Activated CD8-positive, alpha-beta memory T cell treated with anti-CD3 and anti-CD28 coated beads for 36 hours (primary cell): ENCODE measurements around the gene PERCC1. TPM values are rescaled to one million over a fixed set of nuclear protein-coding genes. Genes with fewer than 3 reads are reported as not detected.

Source experiments
- CTCF ChIA-PET: fragments of 350-600 bp; sonication (Branson Sonifier 250); formaldehyde crosslinking; loops from one replicate; lab custom pipeline; 2021; ENCODE audit warnings: antibody characterized with exemption; lab: Charles Lee
- POLR2A ChIA-PET: fragments of 350-600 bp; sonication (Branson Sonifier 250); formaldehyde crosslinking; loops from one replicate; lab custom pipeline; 2021; ENCODE audit warnings: antibody characterized with exemption; lab: Charles Lee
- total RNA-seq, 2 experiments: library from RNA; stranded (reverse); gene quantifications; one replicate each; pipeline ENCODE4 v1.2.3, GENCODE V29; 2021

The PERCC1 gene
- under 1 TPM; 0.34 to 0.70 TPM for total RNA-seq

DNA sequence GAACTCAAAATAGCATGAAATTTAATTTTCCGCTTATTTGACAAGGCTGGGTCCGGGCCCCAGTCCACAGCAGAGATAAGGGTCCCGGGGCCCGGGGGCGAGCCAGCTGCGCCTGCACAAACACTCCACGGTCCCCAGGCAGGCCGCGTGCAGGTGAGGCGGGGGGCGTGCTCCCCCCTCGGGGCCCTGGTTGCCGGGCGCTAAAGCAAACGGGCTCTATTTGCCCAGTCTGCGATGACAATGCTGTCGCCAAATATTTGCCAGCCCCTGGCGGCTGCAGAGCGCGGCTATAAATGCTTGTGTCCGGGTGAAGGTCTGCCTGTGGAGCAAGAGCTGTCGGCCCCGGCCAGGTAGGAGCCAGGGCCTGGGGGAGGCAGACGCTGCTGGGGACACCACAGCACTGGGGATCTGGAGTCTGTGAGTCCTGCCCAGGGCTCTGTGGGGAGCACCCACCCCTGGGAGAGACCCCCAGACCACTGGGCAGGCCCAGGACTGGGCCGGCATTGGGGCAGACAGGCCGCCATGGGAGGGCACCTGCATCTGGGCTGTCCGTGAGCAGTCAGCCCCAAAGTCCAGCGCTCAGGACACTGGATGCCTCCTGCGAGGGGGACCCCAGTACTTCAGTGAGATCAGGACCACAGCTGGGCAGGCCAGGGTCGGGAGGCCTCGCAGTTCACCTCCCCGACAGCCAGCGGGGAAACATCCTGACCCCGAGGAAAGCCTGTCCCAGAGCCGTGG lies at the start of gene PERCC1:
Gene PERCC1 (plus strand): TSS at position 320 of the 738 bp plus-strand sequence. CDS start 1,516 bp downstream, outside the sequence.
- ChIA-PET CTCF (interaction anchor here (0.5 kb wide), 1 partner anchor 42 kb away, joined by 3 read pairs; no protein-coding TSS in a partner anchor), POLR2A (no interaction called here)

DNA sequence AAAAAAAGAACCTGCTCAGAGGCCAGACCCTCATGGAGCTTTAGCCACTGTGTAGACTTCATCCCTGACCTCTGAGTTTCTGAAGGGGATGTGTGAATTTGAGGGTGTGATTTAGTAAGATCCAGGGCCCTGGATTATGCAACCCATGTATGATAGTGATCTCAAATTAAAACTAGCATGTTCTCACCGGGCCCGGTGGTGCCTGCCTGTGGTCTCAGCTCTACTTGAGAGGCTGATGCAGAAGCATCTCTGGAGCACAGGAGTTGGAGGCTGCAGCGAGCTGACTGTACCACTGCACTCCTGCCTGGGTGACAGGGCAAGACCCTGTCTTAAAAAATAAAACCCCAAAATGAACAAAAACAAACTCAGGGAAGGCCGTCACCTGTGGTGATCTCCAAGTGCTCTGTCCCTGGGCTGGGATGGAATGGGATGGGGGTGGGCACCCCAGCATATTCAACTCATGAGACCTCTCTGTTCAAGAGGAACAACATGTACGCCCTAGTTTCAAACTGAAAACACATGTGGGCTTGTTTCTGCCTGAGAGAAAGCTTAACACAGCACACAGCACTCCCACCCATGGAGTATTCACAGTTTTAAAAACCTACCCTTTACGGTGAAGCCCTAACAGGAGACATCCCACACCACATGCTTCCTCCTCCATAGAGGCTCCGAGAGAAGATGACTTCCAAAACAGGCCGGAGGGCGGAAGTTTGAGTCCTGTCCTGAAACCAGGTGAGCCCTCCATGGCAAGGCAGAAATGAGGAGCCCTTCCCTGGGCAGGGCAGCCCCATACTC lies 49.1 kb upstream of the PERCC1 start:
- ChIA-PET CTCF (interaction anchor here (5.7 kb wide), 1 partner anchor 18 kb away, joined by 25 read pairs; no protein-coding TSS in a partner anchor), POLR2A (interaction anchor here (0.6 kb wide), 1 partner anchor 39 kb away, joined by 13 read pairs; no protein-coding TSS in a partner anchor)

DNA sequence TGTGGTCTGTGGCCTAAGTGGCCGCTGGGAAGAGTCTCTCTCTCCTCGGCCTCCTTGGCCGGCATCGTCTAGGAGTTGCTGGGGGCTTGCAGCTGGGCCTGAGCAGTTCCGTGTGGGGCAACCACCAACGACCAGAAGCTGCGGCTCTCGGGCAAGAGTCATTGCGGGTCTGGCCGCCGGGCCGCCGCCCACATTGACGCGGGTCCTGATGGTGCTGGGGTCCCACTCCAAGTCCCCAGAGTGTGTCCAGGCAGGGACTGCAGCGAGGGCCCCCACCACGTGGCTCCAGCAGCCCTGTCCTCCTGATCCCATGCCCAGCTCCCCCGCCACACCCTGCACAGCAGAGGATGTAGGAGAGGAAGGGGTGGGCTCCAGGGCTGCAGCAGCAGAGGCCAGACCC lies 47.3 kb upstream of the PERCC1 start:
- ChIA-PET POLR2A (no interaction called here), CTCF (no interaction called here)

DNA sequence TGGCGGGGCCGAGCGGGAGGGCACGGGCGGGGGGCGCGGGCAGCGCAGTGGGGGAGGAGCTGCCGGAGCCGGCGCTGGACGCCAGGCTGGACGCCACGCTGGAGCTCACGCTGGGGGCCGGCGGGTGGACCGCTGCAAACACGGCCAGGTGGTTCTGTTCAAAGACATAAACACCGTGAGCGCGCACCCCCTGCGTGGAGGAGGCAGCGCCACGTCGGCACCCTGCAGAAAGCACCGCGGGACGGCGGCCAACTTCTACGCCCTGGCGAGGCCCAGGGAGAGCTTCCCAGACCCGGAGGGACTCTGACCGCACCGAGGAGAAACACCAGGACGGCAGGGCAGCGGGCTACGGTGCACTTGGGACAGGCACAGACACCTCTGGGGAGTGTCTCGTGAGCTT lies 45.6 kb upstream of the PERCC1 start:
- CTCF ChIA-PET, result no interaction called here
- POLR2A ChIA-PET, result no interaction called here

DNA sequence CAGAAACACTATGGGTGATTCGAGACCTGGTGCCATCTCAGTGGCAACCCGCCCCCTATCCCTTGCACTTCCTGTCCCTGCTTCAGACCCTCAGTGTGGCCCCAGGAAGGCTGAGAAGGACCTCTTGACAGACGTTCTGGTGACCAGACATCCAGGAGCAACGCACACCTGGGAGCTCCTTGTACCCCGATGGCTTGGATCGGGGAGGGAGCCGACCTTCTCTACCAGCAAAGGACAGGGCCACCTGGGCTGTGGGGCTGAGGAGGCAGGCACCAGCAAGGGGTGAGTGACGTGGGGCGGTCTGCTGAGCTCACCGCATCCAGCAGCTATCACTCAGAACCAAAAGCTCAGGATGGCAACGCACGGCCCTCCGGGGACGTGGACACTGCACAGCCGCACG lies 43.5 kb upstream of the PERCC1 start:
- CTCF ChIA-PET, result no interaction called here
- POLR2A ChIA-PET, result no interaction called here

DNA sequence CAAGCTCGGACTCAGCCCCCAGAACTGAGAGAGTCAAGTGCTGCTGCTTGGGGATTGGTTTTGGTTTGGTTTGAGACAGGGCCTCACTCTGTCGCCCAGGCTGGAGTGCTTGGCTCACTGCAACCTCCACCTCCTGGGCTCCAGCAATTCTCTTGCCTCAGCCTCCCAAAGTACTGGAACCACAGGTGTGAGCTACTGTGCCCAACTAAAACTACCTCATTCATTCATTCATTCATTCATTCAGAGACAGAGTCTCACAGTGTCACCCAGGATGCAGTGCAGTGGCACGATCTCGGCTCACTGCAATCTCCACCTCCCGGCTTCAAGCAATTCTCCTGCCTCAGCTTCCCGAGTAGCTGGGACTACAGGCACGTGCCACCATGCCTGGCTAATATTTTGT lies 41.1 kb upstream of the PERCC1 start:
- ChIA-PET POLR2A (no interaction called here), CTCF (interaction anchor here (1.0 kb wide), 1 partner anchor 539 kb away, joined by 3 read pairs; no protein-coding TSS in a partner anchor)

DNA sequence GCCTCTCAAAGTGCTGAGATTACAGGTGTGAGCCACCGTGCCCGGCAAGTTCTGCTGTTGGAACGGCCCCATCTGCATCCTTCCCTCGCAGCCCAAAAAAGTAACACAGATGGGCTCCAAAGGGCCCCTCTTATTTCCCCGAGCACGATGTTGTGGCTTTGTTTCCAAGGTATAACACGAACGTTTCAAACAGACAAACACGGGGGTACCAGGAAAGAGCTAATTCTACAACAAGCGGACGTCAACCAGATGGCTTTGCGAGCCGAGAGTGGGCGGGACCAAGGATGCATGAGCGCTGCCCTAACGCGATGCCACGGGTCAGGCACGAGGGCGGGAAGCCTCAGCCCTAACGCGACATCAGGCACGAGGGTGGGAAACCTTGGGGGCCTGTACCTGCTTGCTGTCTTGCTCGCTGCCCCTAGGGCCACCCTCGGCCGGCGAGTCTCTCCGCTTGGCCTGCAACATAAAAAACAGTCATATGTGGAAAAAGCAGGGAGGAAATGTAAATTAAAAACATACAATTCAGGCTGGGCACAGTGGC lies 40.6 kb upstream of the PERCC1 start:
- CTCF ChIA-PET, result no interaction called here
- POLR2A ChIA-PET, result no interaction called here

DNA sequence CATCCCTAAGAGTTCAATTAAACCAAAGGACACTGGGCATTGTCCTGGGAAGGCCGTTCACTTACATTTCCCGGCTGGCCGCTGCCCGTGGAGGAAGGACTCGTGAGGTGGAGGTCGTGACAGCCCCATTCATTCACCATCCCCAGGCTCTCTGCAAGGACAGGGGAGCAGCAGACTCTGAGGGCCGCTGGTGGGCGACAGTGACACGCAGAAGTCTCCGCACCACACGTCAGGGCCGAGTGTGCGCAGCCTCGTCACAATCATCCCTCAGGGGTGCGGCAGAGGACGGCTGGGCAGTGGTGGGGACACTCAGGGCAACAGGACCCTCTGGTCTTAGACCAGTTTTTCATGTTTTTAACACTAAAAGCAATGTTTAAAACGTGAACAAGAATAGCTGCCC lies 38.1 kb upstream of the PERCC1 start:
- ChIA-PET CTCF (interaction anchor here (0.6 kb wide), 1 partner anchor 124 kb away, joined by 3 read pairs; no protein-coding TSS in a partner anchor), POLR2A (no interaction called here)

DNA sequence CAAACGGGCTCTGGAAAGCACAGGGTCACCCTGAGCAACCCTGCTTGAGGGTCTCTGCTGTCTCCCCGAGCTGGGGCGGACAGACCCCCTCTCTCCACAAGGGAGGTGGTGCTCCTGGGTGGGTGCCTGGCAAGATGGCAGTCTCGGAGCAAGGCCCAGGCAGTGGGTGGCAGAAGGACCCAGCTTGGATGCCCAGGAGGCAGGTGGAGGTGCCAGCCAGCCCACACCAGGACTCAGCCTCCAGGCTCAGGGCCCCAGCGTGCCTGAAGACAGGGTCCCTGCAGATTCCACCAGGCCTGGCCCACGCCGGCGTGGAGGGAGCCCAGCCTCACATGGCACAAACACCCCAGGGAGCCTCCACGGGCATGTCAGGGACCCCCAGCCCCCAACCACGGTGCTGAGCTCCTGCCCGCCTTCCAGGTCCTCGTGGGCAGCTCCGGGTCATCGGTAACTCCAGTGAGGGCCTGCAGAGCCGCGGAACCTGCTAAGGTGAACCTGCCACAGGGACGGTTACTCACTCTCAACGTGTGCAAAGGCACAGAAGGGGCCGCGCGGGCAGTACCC lies 37.2 kb upstream of the PERCC1 start:
- ChIA-PET POLR2A (no interaction called here), CTCF (interaction anchor here (0.6 kb wide), 1 partner anchor 125 kb away, joined by 3 read pairs; no protein-coding TSS in a partner anchor)

DNA sequence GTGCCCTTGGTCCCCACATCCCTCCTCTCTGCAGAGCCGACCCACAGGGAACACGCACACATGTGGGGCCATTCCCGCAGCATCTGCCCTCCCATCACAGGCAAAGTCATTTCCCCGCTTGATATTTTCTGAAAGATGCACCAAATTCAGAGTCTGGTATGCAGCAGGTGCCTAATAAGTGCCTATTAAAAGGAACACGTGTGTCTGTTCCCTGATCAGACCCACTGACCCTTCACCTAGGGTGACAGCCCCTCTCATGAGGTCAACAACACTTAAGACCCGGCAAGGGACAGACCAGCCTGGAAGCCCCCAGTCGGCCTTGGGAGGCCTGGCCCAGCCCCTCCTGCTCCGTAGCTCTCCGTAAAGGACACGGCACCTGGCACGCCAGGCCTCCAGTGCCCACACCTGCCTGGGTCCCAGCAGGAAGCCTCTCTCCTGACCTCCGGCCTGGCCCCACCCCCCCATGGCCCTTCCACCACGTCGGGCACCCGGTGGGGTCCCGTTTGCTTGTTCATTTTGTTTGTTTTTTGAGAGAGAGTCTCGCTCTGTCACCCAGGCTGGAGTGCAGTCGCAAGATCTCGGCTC lies 36.4 kb upstream of the PERCC1 start:
- CTCF ChIA-PET, result no interaction called here
- POLR2A ChIA-PET, result interaction anchor here (0.6 kb wide), 1 partner anchor 13 kb away, joined by 6 read pairs; no protein-coding TSS in a partner anchor

DNA sequence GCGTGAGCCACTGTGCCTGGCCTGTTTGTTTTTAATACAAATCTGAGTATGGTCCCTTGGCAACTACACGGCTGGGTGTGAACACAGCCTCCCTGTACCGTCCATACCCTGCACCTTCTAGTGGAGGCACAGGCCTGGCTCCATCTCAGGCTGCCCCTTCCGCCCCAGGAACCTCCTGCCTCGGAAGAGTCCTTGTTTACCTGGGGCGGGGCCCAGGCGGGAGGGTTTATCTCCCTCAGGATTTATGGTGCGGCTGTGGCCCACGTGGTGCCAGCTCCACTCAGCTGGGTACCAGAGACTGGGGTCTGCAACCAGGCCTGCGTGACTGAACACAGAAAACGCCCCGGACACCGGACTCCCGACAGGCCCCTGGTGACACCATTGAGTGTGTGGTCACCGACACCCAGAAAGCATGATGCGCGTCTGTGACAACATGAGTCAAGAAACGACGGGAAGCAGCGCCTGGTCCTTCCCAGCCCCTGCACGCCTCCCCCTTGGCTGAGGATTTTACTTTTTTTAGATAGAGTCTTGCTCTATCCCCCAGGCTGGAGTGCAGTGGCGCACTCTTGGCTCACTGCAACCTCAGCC lies 35.3 kb upstream of the PERCC1 start:
- POLR2A ChIA-PET, result no interaction called here
- CTCF ChIA-PET, result no interaction called here

DNA sequence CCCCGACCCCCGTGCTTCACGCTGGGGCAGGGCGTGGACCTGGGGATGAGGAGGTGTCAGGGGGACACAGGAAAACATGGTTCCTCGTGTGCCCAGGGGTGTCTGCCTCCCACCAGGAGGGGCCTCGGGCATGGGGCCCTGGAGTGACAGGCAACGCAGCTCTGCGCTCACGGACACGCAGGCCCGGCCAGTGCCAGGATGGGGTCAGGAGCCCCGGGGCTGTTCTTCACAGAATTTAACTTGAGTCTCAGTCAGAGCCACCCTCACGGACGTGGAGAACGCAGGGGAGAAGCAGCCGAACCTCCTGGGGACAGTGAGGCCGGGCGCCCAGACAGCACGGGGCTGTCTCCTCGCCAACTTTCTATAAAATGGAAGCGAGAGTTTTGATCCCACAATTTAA lies 33.1 kb upstream of the PERCC1 start:
- ChIA-PET POLR2A (no interaction called here), CTCF (no interaction called here)

DNA sequence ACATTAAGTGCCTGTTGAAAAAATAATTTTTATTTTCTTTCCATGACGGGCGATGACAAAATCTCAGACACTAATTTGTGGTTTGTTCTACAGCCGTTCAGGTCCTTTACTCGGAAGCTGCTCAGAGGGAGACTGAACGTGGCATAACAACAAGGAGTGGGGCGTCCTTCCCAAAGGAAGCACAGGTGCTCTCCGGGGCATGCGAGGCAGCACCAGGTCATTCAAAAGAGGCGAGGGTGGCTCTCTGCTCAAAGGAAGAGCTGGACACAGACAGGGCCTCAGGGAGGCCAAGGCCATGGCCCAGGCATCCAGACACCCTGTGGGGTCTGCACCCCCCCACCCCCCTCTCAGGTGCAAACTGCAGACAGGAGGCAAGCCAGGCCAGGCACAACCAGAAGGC lies 32.5 kb upstream of the PERCC1 start:
- ChIA-PET POLR2A (no interaction called here), CTCF (no interaction called here)

DNA sequence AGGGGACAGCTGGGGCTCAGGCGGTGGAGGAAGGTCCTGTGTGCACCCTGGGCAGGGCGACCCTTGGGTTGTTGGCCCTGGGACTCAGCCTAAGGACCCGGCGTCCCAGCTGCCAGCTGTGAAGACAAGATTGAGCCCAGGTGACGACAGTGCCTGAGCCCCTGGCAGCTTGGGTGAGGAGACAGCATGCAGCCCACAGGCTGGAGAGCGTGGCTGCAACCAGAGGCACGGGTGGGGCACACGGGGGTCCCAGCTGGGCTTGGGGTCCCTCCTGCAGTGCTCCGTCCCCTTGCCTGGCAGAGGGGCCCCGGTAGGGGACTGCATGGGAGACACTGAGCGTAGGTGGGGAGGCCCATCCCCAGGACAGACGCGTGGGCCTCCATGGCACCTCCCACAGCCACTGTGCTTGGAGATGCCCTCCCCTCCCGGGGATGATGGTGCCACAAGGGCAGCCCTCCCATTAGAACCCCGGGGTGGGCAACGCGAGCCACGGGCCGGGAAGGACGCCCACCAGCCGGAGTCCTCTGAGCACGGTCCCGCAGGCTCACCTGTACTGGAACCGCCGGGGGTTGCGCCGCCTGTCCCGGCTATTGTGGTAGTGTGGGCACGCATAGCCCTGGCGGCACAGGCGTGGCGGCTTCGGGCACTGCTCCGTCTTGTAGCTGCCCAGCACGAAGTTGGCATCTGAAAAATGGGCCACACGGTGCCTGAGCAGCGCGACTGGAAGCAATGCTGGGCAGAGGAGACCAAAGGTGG lies 31.9 kb upstream of the PERCC1 start:
- CTCF ChIA-PET, result no interaction called here
- POLR2A ChIA-PET, result no interaction called here

DNA sequence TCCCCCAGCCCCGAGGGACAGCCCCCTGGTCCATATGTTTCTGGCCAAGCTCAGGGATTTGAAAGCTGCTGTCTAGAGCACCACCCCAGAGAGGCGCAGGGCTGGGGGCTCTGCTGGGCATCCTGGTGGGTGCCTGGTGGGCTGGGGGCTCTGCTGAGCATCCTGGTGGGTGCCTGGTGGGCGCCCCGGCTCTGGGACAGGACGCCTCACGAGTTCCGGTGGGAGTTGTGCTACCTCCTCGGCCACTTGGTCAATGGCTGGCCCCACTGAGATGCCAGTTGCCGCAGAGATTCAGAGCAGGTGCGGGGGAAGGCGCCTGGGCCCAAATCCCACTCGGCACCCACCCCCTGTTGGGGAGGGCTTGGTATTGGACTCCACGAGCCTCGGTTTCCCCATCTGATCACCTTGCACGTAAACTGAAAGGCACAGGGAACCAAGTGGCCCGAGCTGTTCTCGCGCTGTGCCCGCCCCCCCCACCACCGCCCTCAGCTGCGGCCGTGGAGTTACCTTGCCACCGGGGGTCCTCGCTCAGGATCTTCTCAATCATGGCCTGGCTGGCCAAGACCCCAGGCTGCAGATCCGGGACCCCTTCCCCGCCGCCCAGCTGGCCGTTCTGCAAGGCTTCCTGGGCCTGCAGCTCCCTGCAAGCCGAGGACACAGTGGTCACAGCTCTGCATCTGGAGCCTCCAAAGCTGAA lies 29.7 kb upstream of the PERCC1 start:
- POLR2A ChIA-PET, result no interaction called here
- CTCF ChIA-PET, result interaction anchor here (0.6 kb wide), 1 partner anchor 12 kb away, joined by 3 read pairs; no protein-coding TSS in a partner anchor

DNA sequence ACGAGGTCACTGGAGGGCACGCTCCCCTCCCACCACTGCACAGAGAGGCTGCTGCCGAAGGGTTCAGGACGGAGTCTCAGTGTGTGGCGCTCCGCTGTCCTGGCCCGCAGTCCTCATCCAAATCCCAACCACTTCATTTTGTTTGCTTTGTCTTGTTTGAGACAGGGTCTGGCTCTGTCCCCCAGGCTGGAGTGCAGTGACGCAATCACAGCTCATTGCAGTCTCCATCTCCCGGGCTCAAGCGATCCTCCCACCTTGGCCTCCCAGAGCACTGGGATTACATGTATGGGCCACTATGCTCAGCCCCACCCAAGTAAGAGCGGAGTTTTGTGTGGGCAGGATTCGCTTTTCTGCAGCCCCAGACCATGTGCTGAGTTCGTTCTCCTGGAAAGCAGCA lies 29.1 kb upstream of the PERCC1 start:
- CTCF ChIA-PET, result interaction anchor here (0.6 to 1.2 kb wide), 2 partner anchors 11 to 38 kb away, joined by 3 to 4 read pairs; no protein-coding TSS in a partner anchor
- POLR2A ChIA-PET, result no interaction called here

DNA sequence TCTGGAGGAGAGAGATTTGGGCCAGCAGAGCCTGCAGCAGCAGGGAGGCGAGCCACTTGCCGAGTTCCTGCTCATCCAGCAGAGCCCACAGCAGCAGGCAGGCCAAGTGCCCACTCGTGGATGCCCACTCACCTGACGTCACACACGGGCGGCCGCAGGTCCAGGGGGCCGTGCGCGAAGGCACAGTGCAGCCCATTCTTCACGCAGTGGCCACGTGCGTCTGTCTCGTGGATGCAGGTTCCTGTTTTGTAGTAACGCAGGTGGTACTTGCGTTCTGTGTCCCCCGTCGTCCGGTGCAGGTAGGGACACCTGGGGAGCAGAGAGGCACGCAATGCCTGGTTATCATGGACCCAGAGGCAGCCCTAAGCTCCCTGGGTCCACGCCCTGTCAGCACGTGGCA lies 27.8 kb upstream of the PERCC1 start:
- CTCF ChIA-PET, result interaction anchor here (1.2 kb wide), 1 partner anchor 40 kb away, joined by 3 read pairs; no protein-coding TSS in a partner anchor
- POLR2A ChIA-PET, result no interaction called here

DNA sequence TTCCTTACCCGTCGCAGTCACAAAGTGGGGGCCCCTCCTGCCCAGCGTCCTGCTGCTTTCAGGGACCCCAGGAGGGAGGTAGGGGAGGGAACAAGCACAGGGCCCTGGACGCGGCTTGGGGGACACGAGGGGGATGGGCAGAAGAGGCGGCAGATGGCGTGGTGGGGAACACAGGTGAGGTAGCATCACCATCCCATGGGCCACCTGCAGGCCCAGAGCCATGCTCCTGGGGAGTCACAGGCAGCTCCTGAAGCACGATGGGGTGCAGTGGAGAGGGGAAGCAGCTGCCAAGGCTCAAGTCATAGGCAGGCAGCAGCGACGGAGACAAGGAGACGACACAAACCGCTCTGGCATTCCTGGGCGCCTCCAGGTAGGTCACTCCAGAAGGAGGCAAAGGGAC lies 27.1 kb upstream of the PERCC1 start:
- CTCF ChIA-PET, result no interaction called here
- POLR2A ChIA-PET, result no interaction called here
